ENCODE data around the gene ERICH6. TPM values are rescaled to one million over a fixed set of nuclear protein-coding genes. Genes with fewer than 3 reads are reported as not detected.

The ERICH6 gene
- total and polyA plus RNA-seq, 2 experiments from 2014 or later: 0.32 TPM; not detected in 1

DNA sequence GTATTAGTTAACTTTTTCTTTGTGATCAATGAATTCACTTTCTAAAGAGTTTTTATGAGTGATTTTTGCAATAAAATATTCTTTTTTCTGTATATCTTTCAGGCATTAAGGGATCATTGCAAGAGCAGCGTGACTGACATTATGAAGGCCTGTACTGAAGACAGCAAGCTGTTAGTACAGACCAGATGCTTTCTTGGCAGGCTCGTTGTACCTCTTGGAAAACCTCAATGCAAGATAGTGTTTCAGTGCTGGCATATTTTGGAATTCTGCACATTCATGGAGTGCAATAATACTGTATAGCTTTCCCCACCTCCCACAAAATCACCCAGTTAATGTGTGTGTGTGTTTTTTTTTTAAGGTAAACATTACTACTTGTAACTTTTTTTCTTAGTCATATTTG, 76.2 kb downstream of the ERICH6 start (continued):
- TF ChIP-seq, protein P1, sequence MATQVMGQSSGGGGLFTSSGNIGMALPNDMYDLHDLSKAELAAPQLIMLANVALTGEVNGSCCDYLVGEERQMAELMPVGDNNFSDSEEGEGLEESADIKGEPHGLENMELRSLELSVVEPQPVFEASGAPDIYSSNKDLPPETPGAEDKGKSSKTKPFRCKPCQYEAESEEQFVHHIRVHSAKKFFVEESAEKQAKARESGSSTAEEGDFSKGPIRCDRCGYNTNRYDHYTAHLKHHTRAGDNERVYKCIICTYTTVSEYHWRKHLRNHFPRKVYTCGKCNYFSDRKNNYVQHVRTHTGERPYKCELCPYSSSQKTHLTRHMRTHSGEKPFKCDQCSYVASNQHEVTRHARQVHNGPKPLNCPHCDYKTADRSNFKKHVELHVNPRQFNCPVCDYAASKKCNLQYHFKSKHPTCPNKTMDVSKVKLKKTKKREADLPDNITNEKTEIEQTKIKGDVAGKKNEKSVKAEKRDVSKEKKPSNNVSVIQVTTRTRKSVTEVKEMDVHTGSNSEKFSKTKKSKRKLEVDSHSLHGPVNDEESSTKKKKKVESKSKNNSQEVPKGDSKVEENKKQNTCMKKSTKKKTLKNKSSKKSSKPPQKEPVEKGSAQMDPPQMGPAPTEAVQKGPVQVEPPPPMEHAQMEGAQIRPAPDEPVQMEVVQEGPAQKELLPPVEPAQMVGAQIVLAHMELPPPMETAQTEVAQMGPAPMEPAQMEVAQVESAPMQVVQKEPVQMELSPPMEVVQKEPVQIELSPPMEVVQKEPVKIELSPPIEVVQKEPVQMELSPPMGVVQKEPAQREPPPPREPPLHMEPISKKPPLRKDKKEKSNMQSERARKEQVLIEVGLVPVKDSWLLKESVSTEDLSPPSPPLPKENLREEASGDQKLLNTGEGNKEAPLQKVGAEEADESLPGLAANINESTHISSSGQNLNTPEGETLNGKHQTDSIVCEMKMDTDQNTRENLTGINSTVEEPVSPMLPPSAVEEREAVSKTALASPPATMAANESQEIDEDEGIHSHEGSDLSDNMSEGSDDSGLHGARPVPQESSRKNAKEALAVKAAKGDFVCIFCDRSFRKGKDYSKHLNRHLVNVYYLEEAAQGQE (IDR thresholded peaks at IDR 0.05; ENCODE audit: unreplicated experiment): no peak
- TF ChIP-seq, protein P2, sequence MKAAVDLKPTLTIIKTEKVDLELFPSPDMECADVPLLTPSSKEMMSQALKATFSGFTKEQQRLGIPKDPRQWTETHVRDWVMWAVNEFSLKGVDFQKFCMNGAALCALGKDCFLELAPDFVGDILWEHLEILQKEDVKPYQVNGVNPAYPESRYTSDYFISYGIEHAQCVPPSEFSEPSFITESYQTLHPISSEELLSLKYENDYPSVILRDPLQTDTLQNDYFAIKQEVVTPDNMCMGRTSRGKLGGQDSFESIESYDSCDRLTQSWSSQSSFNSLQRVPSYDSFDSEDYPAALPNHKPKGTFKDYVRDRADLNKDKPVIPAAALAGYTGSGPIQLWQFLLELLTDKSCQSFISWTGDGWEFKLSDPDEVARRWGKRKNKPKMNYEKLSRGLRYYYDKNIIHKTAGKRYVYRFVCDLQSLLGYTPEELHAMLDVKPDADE (IDR thresholded peaks at IDR 0.05): no peak
- TF ChIP-seq EZH2 (IDR thresholded peaks at IDR 0.05; ENCODE audit: low read depth, unreplicated experiment): no peak
- TF ChIP-seq STAT1 (IDR thresholded peaks at IDR 0.05; ENCODE audit: unreplicated experiment): no peak

DNA sequence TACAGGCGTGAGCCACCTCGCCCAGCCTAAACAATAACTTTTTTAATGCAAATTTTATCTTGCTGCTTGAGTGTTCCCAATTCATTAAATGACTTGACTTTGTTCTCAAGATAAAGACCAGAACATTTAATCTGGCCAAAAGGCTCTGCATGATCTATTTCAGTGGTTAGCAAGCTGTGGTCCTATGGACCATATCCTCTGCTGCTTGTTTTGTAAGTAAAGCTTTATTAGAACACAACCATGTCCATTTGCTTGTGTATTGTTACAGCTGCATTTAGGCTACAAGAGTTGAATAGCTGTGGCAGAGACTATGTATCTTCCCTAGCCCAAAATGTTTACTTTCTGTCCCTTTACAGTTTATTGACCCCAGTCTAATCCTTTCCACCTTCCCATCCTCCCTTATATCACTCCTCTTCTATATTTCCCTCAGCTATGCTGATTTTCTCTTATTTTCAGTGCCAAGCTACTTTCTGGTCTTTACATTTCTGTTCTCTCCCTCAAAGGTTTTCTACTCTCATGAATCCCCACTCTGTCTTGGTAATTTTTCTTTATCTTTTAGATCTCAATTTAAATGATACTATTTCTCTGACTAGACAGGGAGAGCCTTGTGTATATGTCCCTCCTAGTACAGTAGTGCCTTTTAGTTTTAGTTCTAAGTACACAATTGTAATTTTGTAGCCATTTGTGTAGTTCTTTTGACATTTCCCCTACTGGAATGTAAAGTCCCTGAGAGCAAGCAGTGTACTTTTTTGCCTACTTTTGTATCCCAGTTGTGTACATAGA, 77.4 kb downstream of the ERICH6 start:
- 0 out of 2 replicates have a peak, but pooled peaks cover 5% of the 10 kb centered on the region for H4K20me1 ChIP-seq (replicated peaks; ENCODE audit: insufficient read depth)
- H3K4me1 ChIP-seq (ENCODE audit: insufficient read depth): peaks cover under 1% of the 10 kb centered on the region; the same call in 1 of the 2 replicates
- H3K4me2 ChIP-seq: no peak overlapping the region
- H3F3A ChIP-seq (replicated peaks; ENCODE audit: low read depth): no peaks in the 10 kb centered on the region
- DNase-seq (ENCODE audit: low spot score) (no peak), ATAC-seq (no peak)
- H3K4me1 Mint-ChIP-seq: peaks cover 8% of the 10 kb centered on the region
- H3K27me3 Mint-ChIP-seq (ENCODE audit: insufficient read depth, low read depth, poor library complexity): no peaks in the 10 kb centered on the region
- H2AFZ ChIP-seq: no peak overlapping the region
- no peak overlapping the region for H3K27ac Mint-ChIP-seq
- H3K36me3 ChIP-seq (ENCODE audit: insufficient read depth): peaks cover 10% of the 10 kb centered on the region; the same call in 1 of the 2 replicates
- H3K9me3 Mint-ChIP-seq: no peaks in the 10 kb centered on the region
- no peak overlapping the region for H3K4me3 Mint-ChIP-seq
- no peak overlapping the region for H3K27ac ChIP-seq (ENCODE audit: low read depth)
- H3K9me2 ChIP-seq (ENCODE audit: insufficient read depth): no peaks in the 10 kb centered on the region
- H3K27me3 ChIP-seq (ENCODE audit: insufficient read depth): no peaks in the 10 kb centered on the region
- H3K79me2 ChIP-seq (replicated peaks; ENCODE audit: insufficient read depth): peaks cover 19% of the 10 kb centered on the region
- H3K4me3 ChIP-seq: no peak overlapping the region
- H3K36me3 Mint-ChIP-seq (ENCODE audit: low read depth): peaks cover 41% of the 10 kb centered on the region
- TF ChIP-seq JUNB (IDR thresholded peaks at IDR 0.05; ENCODE audit: unreplicated experiment) (no peak), POLR2AphosphoS5 (IDR thresholded peaks at IDR 0.05; ENCODE audit: low read depth) (no peak), STAT1 (IDR thresholded peaks at IDR 0.05; ENCODE audit: unreplicated experiment) (no peak), ZNF331 (CRISPR knock-in tag; IDR thresholded peaks at IDR 0.05; ENCODE audit: low read depth) (no peak), EZH2phosphoT487 (IDR thresholded peaks at IDR 0.05; ENCODE audit: unreplicated experiment) (no peak), NANOG (IDR thresholded peaks at IDR 0.05; ENCODE audit: borderline replicate concordance) (no peak), ZNF114 (CRISPR knock-in tag; IDR thresholded peaks at IDR 0.05) (no peak), CREB1 (CRISPR knock-in tag; IDR thresholded peaks at IDR 0.05; ENCODE audit: low read depth) (no peak), EZH2 (IDR thresholded peaks at IDR 0.05; ENCODE audit: low read depth, unreplicated experiment) (no peak)
- TF ChIP-seq, protein P2 (IDR thresholded peaks at IDR 0.05): no peak
- TF ChIP-seq, protein P1 (IDR thresholded peaks at IDR 0.05; ENCODE audit: unreplicated experiment): no peak
- TF ChIP-seq, protein P3, sequence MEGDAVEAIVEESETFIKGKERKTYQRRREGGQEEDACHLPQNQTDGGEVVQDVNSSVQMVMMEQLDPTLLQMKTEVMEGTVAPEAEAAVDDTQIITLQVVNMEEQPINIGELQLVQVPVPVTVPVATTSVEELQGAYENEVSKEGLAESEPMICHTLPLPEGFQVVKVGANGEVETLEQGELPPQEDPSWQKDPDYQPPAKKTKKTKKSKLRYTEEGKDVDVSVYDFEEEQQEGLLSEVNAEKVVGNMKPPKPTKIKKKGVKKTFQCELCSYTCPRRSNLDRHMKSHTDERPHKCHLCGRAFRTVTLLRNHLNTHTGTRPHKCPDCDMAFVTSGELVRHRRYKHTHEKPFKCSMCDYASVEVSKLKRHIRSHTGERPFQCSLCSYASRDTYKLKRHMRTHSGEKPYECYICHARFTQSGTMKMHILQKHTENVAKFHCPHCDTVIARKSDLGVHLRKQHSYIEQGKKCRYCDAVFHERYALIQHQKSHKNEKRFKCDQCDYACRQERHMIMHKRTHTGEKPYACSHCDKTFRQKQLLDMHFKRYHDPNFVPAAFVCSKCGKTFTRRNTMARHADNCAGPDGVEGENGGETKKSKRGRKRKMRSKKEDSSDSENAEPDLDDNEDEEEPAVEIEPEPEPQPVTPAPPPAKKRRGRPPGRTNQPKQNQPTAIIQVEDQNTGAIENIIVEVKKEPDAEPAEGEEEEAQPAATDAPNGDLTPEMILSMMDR (conservative IDR thresholded peaks at IDR 0.05; ENCODE audit: low read depth in 2 of 2): no peak
